ENCODE measurements around the gene GZMM. TPM values are rescaled to one million over a fixed set of nuclear protein-coding genes. Genes with fewer than 3 reads are reported as not detected.

Gene GZMM
- total and polyA plus RNA-seq, 9 donors, result 0.31 to 1.7 (median 0.52) TPM; not detected in 2

DNA sequence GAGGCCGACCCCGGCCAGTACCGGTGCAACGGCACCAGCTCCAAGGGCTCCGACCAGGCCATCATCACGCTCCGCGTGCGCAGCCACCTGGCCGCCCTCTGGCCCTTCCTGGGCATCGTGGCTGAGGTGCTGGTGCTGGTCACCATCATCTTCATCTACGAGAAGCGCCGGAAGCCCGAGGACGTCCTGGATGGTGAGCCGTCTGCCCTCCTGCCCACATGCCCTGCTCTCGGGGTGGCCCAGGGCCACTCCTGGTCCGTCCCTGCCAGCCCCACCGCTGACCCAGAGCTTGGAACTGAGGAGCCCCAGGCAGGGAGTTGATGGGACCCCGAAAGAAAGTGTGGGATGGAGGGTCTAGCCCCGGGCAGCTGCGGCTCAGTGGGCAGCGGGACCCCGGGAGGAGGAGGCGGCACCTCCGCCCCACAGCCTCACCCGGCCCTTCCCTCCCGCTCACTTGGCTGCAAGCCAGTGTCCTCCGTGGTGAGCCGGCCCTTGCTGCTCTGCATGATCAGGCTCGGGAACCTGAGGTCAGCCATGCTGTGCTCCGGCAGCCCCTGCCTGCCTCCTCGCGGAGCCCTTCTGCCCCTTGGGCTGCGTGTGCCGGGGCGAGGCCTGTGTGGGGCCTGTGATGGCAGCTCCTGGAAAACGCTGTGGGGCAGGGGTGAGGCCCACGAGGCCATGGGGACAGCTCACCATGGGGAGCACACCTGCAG is 37.7 kb downstream of the GZMM start:
- intact Hi-C loops (cut with DNase I), result no loop called here
- Histone ChIP-seq H3K27me3 (no peaks in the 10 kb centered on the region), H3K4me1 (ENCODE audit: insufficient read depth) (peaks cover 11% of the 10 kb centered on the region), H3K4me3 (no peak overlapping the region), H3K9me3 (no peaks in the 10 kb centered on the region), H3K36me3 (no peaks in the 10 kb centered on the region), H3K27ac (no peak overlapping the region)
- TF ChIP-seq CTCF (IDR thresholded peaks at IDR 0.05) (no peak), EP300 (IDR thresholded peaks at IDR 0.05) (no peak), POLR2A (IDR thresholded peaks at IDR 0.05) (no peak)
- WGBS, 3 donors, result 80 to 84% (median 81%) methylated on average over 32 to 40 of the region's 40 CpGs
- no peak for DNase-seq

- 78 to 87% (median 86%) methylated on average over 31 of the region's 31 CpGs for WGBS, 3 donors
- intact Hi-C loops (cut with DNase I), result no loop called here
- no peak for TF ChIP-seq EP300 (IDR thresholded peaks at IDR 0.05)
- TF ChIP-seq CTCF (IDR thresholded peaks at IDR 0.05), result no peak
- TF ChIP-seq POLR2A (IDR thresholded peaks at IDR 0.05), result no peak
- Histone ChIP-seq H3K36me3 (no peaks in the 10 kb centered on the region), H3K9me3 (no peaks in the 10 kb centered on the region), H3K4me1 (ENCODE audit: insufficient read depth) (peaks cover 7% of the 10 kb centered on the region), H3K4me3 (no peak overlapping the region), H3K27me3 (no peaks in the 10 kb centered on the region), H3K27ac (no peak overlapping the region)
- no peak for DNase-seq
Measured at GRCh38 chr19:582497-583197, 38.8 kb downstream of the GZMM start.

DNA sequence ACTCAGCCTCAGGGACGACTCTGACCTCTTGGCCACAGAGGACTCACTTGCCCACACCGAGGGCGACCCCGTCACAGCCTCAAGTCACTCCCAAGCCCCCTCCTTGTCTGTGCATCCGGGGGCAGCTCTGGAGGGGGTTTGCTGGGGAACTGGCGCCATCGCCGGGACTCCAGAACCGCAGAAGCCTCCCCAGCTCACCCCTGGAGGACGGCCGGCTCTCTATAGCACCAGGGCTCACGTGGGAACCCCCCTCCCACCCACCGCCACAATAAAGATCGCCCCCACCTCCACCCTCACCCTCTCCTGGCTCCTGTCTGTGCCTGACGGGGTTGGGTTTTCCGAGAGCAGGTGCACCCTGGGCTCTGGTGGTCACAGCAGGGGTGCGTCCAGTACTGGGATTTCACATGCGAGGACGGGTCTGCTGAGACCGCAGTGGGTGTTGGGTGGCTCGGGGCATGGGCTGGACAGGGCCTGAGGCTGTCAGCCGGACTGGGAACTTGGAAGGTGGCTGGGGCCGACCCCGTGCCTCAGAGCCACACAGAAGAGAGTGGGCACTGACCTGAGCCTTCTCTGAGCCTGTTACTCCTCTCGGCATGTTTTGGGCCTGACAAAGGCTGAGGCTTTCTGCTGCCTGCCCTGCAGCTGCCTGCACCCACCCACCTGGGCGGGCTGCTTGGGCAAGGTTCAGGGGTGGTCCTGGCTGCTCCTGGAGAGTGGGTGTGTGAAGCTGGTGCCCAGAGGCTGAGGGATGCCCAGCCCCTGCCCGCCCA is 39.5 kb downstream of the GZMM start:
- DNase-seq, result no peak
- H3K27ac ChIP-seq, result no peak overlapping the region

More for the DNA sequence above, 39.5 kb downstream of the GZMM start:
- Histone ChIP-seq H3K4me3 (no peak overlapping the region), H3K27me3 (peaks cover 4% of the 10 kb centered on the region), H3K9me3 (no peaks in the 10 kb centered on the region), H3K4me1 (ENCODE audit: insufficient read depth) (peaks cover 5% of the 10 kb centered on the region), H3K36me3 (no peaks in the 10 kb centered on the region)
- intact Hi-C loops (cut with DNase I), result no loop called here
- 84 to 88% (median 84%) methylated on average over 24 to 27 of the region's 27 CpGs for WGBS, 3 donors
- TF ChIP-seq CTCF (IDR thresholded peaks at IDR 0.05), result no peak
- no peak for TF ChIP-seq EP300 (IDR thresholded peaks at IDR 0.05)
- TF ChIP-seq POLR2A (IDR thresholded peaks at IDR 0.05), result no peak
